Left lung (tissue), 10 donors: ENCODE measurements around the gene NELFA. TPM values are rescaled to one million over a fixed set of nuclear protein-coding genes. Genes with fewer than 3 reads are reported as not detected.

ENCODE experiments used
- ATAC-seq: fragments of 200-7000 bp; cut with Tn5 transposase; one replicate; pipeline ENCODE4 v1.9.1; 2020; ENCODE audit warnings: moderate library complexity
- DNase-seq, 4 donors: peaks; one replicate each; pipeline ENCODE4 v3.0.0-alpha.2; 2013 to 2020
- H3K27ac ChIP-seq, 2 donors: fragments of 200-600 bp; sonication (generic) in 1 of 2; one replicate each; pipeline versions ENCODE4 v1.5.0 to v1.8.0; 2020 to 2021
- H3K27me3 ChIP-seq, 2 donors: fragments of 200-600 bp; sonication (generic) in 1 of 2; one replicate each; pipeline versions ENCODE4 v1.5.0 to v1.8.0; 2020 to 2021
- H3K36me3 ChIP-seq, 2 donors: fragments of 200-600 bp; sonication (generic) in 1 of 2; one replicate each; pipeline versions ENCODE4 v1.5.0 to v1.8.0; 2020 to 2021
- H3K4me1 ChIP-seq, 2 donors: fragments of 200-600 bp; one replicate each; pipeline ENCODE4 v1.8.0; 2021
- H3K4me3 ChIP-seq, 2 donors: fragments of 200-600 bp; sonication (generic) in 1 of 2; one replicate each; pipeline versions ENCODE4 v1.5.0 to v1.8.0; 2020 to 2021; ENCODE audit warnings: mild to moderate bottlenecking in 1 of 2
- H3K9me3 ChIP-seq, 2 donors: fragments of 200-600 bp; sonication (generic) in 1 of 2; one replicate each; pipeline versions ENCODE4 v1.5.0 to v1.8.0; 2020 to 2021
- CTCF ChIP-seq, 2 donors: fragments of 200-600 bp; sonication (generic) in 1 of 2; IDR thresholded peaks; one replicate each; pipeline versions ENCODE4 v1.5.0 to v1.8.0; 2021; ENCODE audit warnings: antibody characterized with exemption in 2 of 2
- intact Hi-C, 2 donors: fragments of 100-400 bp; cut with DNase I; formaldehyde crosslinking; loops; one replicate each; pipeline versions ENCODE4 v1.11.2 to v1.14.2; 2022
- polyA plus RNA-seq, 6 donors: library from polyadenylated mRNA; unstranded; fragments of 120-200 nt; gene quantifications; one replicate each; pipeline ENCODE4 v1.2.1, GENCODE V29; 2013; ENCODE audit not compliant: insufficient read length in 6 of 6
- total RNA-seq, 2 donors: library from RNA; stranded (reverse); fragmentation: NEBNext Ultra II Directional; extraction: Animal tissue kit (Norgen Biotek cat#: 25700); gene quantifications; one replicate each; pipeline ENCODE4 v1.2.1, GENCODE V29; 2021
- donor health status: DM: no; HTN: yes; CAD: no.
- donor health status: DM: no; HTN: no; CAD: no.

Gene NELFA
- total and polyA plus RNA-seq, 8 donors: 22.5 to 36.4 (median 30.7) TPM

- DNase-seq: no peak
- no peaks in the 10 kb centered on the region for H3K9me3 ChIP-seq
- intact Hi-C loops: no loop called here
- H3K27ac ChIP-seq: no peak overlapping the region
- no peak overlapping the region for H3K4me3 ChIP-seq
- H3K36me3 ChIP-seq: peaks cover 0 to 97% of the 10 kb centered on the region in 2 donors
- H3K4me1 ChIP-seq: no peaks in the 10 kb centered on the region
- no peaks in the 10 kb centered on the region for H3K27me3 ChIP-seq
- no peak for ATAC-seq
- no peak for TF ChIP-seq CTCF (IDR thresholded peaks at IDR 0.05)
Observed at GRCh38 chr4:1973218-1973617, 35.6 kb downstream of the NELFA start.

GRCh38 chr4:1972414-1972813 lies 36.4 kb downstream of the NELFA start:
- H3K9me3 ChIP-seq: no peaks in the 10 kb centered on the region
- ATAC-seq: no peak
- H3K27me3 ChIP-seq: no peaks in the 10 kb centered on the region
- intact Hi-C loops: no loop called here
- no peak overlapping the region for H3K27ac ChIP-seq
- no peak overlapping the region for H3K4me3 ChIP-seq
- H3K4me1 ChIP-seq: no peaks in the 10 kb centered on the region
- TF ChIP-seq CTCF (IDR thresholded peaks at IDR 0.05): no peak
- no peak for DNase-seq
- H3K36me3 ChIP-seq: peaks cover 0 to 89% of the 10 kb centered on the region in 2 donors

GRCh38 chr4:1971456-1972200 lies 37.1 kb downstream of the NELFA start:
- no peaks in the 10 kb centered on the region for H3K4me1 ChIP-seq
- no peak for TF ChIP-seq CTCF (IDR thresholded peaks at IDR 0.05)
- intact Hi-C loops: no loop called here
- no peak for ATAC-seq
- H3K4me3 ChIP-seq: no peak overlapping the region
- H3K36me3 ChIP-seq: peaks cover 0 to 82% of the 10 kb centered on the region in 2 donors
- no peaks in the 10 kb centered on the region for H3K9me3 ChIP-seq
- DNase-seq: peak in 1 of 4 donors; percentile 11
- H3K27ac ChIP-seq: no peak overlapping the region
- H3K27me3 ChIP-seq: no peaks in the 10 kb centered on the region

- DNase-seq: no peak
- no peaks in the 10 kb centered on the region for H3K4me1 ChIP-seq
- no peaks in the 10 kb centered on the region for H3K27me3 ChIP-seq
- intact Hi-C loops: no loop called here
- ATAC-seq: no peak
- H3K9me3 ChIP-seq: no peaks in the 10 kb centered on the region
- no peak for TF ChIP-seq CTCF (IDR thresholded peaks at IDR 0.05)
- peaks cover 0 to 75% of the 10 kb centered on the region in 2 donors for H3K36me3 ChIP-seq
- H3K27ac ChIP-seq: no peak overlapping the region
- no peak overlapping the region for H3K4me3 ChIP-seq
Observed at GRCh38 chr4:1970926-1971325, 37.8 kb downstream of the NELFA start.

- Histone ChIP-seq H3K4me3 (no peak overlapping the region), H3K36me3 (peaks cover 0 to 75% of the 10 kb centered on the region in 2 donors), H3K4me1 (no peaks in the 10 kb centered on the region), H3K9me3 (no peaks in the 10 kb centered on the region), H3K27ac (no peak overlapping the region), H3K27me3 (no peaks in the 10 kb centered on the region)
- intact Hi-C loops: no loop called here
- ATAC-seq (no peak), DNase-seq (no peak)
- TF ChIP-seq CTCF (IDR thresholded peaks at IDR 0.05): no peak
Observed at GRCh38 chr4:1969928-1970723, 38.6 kb downstream of the NELFA start.
